AG09309 (cell line): ENCODE measurements around the gene CIT.

Source experiments
- DNase-seq: peaks from one replicate; pipeline ENCODE4 v3.0.0-alpha.2; 2010; ENCODE audit warnings: low read depth
- H3K4me3 ChIP-seq: 2 replicates; pipeline ENCODE4 v1.5.1; 2011; ENCODE audit warnings: mild to moderate bottlenecking, low read depth, low read length, moderate library complexity; ENCODE audit not compliant: control insufficient read depth
- CTCF ChIP-seq: IDR thresholded peaks from 2 replicates; pipeline ENCODE4 v1.5.1; 2011; ENCODE audit warnings: mild to moderate bottlenecking, low read depth, low read length, inconsistent platforms; ENCODE audit not compliant: insufficient read depth, control insufficient read depth; ENCODE audit errors: missing control alignments

The CIT gene

GRCh38 chr12:119780786-119781434 lies 96.2 kb downstream of the CIT start:
- no peak for DNase-seq
- H3K4me3 ChIP-seq, result no peak overlapping the region; the same call in 1 of the 2 replicates
- TF ChIP-seq CTCF, result peak; percentile 81

- no peak overlapping the region for H3K4me3 ChIP-seq
- DNase-seq, result no peak
- no peak for TF ChIP-seq CTCF
Measured at GRCh38 chr12:119775246-119775895, 101.7 kb downstream of the CIT start.

- no peak for TF ChIP-seq CTCF
- DNase-seq, result peak; percentile 8
- H3K4me3 ChIP-seq, result no peak overlapping the region
Measured at GRCh38 chr12:119772431-119772830, 104.7 kb downstream of the CIT start.

GRCh38 chr12:119770146-119770545 lies 107.0 kb downstream of the CIT start:
- TF ChIP-seq CTCF, result no peak
- H3K4me3 ChIP-seq, result no peak overlapping the region

GRCh38 chr12:119762619-119763018 lies 114.5 kb downstream of the CIT start:
- DNase-seq, result no peak
- no peak overlapping the region for H3K4me3 ChIP-seq
- TF ChIP-seq CTCF, result no peak

More at GRCh38 chr12:119770146-119770545, 107.0 kb downstream of the CIT start:
- no peak for DNase-seq

- TF ChIP-seq CTCF, result no peak
- H3K4me3 ChIP-seq, result no peak overlapping the region
- DNase-seq, result no peak
Measured at GRCh38 chr12:119758722-119759121, 118.4 kb downstream of the CIT start.
